Measurements from ENCODE around the gene S100A5.

S100A5 gene

DNA sequence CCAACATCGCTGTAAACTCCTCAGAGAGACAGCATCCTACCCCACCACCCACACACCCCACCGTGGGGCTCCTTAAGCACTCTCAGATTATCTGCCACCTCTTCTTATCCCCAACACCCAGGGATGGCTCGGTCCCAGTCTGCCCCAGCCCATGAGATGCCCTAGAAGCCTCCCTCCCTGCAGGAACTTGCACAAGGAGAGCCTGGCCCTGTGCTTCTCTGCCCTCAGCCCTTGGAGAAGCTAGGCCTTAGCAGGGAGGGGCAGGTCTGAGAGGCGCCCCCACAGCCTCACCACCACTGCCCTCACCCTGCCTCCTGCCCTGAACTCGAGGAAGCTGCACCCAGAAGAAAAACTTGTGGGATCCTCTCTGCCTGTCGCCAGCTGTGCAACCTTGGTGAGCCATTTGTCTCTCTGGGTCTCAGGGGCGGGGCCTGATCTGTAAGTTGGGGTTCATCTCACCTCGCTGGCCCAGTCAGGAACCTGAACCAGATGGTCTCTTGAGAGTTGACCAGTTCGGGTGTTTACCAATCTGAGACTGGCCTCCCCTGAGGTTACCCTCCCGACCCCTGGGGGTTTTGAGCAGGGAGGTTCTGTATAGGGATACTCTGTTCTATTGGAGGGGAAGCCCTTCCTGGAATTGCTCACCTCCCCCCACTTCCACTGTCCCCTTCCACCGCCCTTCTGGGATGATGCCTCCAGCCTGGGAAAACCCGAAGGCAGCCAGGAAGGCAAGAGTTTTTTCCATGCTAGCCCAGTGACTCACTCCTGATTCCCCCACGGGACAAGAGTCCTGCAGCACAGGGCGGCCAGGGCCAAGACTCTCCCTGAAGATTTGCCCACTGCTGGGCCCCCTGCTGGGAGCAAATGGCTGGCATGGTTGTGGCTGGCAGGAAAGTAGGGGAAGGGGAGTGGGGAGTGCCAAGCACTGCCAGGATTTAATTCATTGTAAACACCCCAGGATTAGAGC is 8.3 kb upstream of the S100A5 start, which contains the start of gene S100A3:
Gene S100A3, minus strand, starts transcription at position 537 of the 967 bp plus-strand sequence. CDS start 773 bp downstream, outside the sequence.
- in situ Hi-C loops (cut with MboI; ENCODE audit: low sequenced_read_pairs) = loop anchor here (25.0 kb wide), 1 partner anchor 438 kb away; the partner anchor contains the start of genes JTB, RAB13 and RPS27

- in situ Hi-C loops (cut with MboI; ENCODE audit: low sequenced_read_pairs) = loop anchor here (25.0 kb wide), 1 partner anchor 439 kb away; the partner anchor contains the start of genes JTB, RAB13 and RPS27
Observed at GRCh38 chr1:153547560-153548551, 7.1 kb upstream of the S100A5 start.

DNA sequence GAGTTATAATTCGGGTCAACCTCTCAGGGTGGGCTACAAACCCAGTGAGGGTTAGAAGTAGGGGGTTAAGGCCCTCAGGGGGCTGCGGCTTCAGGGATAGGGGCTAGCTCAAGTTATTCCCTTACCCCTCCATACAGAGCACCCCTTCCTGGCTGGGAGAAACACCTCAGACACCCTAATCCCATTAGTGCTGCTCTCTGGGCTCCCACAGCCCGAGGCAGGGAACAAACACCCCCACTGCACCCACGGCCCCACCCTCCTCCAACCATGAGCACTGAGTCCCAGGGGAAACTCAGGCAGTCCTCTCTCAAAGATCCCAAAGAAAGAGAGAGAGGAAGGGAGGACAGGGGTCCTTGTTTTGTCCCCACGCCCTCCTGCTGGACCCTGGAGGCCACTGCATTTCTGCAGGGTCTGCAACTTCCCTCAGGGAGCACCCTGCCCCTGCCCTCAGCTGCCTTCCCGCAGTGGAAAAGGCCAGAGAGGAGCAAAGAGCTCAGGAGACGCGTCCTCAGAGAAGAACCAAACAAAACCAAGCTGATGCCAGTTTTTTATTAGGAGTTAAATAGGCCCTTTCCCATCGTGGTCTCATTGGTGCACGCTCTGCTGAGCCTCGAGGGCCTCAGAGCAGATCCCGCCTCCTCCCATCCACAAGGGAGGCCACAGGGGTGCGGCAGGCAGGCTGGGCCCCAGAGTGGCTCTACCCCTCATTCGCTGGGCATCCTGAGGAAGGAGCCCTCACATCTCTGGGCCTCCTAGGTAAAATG is 6.2 kb upstream of the S100A5 start:
- in situ Hi-C loops (cut with MboI; ENCODE audit: low sequenced_read_pairs) = loop anchor here (25.0 kb wide), 1 partner anchor 440 kb away; the partner anchor contains the start of genes JTB, RAB13 and RPS27

- in situ Hi-C loops (cut with MboI; ENCODE audit: low sequenced_read_pairs) = loop anchor here (25.0 kb wide), 1 partner anchor 441 kb away; the partner anchor contains the start of genes JTB, RAB13 and RPS27
Observed at GRCh38 chr1:153546371-153546770, 5.6 kb upstream of the S100A5 start.

- in situ Hi-C loops (cut with MboI; ENCODE audit: low sequenced_read_pairs) = loop anchor here (25.0 kb wide), 1 partner anchor 442 kb away; the partner anchor contains the start of genes JTB, RAB13 and RPS27
Observed at GRCh38 chr1:153545067-153546055, 4.6 kb upstream of the S100A5 start, which contains the start of gene S100A4. Gene S100A4 (minus strand): TSS chr1:153545806. CDS start chr1:153544794, 1,012 bp downstream.

DNA sequence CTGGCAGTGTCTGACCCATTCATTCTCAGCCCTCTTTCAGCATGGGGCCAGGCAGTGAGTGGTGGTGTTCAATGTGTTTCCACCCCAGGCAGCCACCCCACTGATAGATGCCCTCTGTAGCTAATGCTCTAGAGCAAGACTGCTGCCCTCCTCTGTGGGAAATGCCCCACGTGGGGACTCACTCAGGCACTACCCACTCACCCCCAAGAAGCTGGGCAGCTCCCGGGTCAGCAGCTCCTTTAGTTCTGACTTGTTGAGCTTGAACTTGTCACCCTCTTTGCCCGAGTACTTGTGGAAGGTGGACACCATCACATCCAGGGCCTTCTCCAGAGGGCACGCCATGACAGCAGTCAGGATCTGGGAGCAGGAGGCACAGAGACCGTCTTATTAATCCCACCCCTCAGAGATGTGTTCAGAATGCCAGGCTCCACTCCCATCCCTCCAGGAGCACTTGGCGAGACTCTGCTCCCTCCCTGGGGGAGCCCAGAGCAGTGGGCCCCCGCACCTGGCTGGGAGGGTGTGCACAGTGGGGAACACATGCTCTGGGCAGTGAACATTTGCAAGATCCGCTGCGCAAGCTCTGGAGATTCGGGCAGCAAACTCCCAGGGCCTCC is 3.8 kb upstream of the S100A5 start:
- in situ Hi-C loops (cut with MboI; ENCODE audit: low sequenced_read_pairs) = loop anchor here (25.0 kb wide), 1 partner anchor 443 kb away; the partner anchor contains the start of genes JTB, RAB13 and RPS27

DNA sequence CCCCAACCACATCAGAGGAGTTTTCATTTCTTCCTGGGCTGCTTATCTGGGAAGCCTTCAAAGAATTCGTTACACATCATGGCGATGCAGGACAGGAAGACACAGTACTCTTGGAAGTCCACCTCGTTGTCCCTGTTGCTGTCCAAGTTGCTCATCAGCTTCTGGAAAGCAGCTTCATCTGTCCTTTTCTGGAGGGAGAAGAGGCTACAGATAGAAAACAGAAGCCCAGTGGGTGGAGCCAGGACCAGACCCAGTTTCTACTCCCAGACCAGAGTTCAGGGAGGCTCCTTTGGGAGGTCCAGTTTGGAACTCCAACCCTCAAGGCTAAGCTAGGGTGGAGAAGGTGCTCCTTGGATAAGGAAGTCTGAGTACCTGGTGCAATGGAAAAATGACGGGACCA is 3.0 kb upstream of the S100A5 start:
- in situ Hi-C loops (cut with MboI; ENCODE audit: low sequenced_read_pairs) = loop anchor here (25.0 kb wide), 1 partner anchor 444 kb away; the partner anchor contains the start of genes JTB, RAB13 and RPS27

- in situ Hi-C loops (cut with MboI; ENCODE audit: low sequenced_read_pairs) = loop anchor here (25.0 kb wide), 1 partner anchor 444 kb away; the partner anchor contains the start of genes JTB, RAB13 and RPS27
Observed at GRCh38 chr1:153542956-153543711, 2.4 kb upstream of the S100A5 start.

DNA sequence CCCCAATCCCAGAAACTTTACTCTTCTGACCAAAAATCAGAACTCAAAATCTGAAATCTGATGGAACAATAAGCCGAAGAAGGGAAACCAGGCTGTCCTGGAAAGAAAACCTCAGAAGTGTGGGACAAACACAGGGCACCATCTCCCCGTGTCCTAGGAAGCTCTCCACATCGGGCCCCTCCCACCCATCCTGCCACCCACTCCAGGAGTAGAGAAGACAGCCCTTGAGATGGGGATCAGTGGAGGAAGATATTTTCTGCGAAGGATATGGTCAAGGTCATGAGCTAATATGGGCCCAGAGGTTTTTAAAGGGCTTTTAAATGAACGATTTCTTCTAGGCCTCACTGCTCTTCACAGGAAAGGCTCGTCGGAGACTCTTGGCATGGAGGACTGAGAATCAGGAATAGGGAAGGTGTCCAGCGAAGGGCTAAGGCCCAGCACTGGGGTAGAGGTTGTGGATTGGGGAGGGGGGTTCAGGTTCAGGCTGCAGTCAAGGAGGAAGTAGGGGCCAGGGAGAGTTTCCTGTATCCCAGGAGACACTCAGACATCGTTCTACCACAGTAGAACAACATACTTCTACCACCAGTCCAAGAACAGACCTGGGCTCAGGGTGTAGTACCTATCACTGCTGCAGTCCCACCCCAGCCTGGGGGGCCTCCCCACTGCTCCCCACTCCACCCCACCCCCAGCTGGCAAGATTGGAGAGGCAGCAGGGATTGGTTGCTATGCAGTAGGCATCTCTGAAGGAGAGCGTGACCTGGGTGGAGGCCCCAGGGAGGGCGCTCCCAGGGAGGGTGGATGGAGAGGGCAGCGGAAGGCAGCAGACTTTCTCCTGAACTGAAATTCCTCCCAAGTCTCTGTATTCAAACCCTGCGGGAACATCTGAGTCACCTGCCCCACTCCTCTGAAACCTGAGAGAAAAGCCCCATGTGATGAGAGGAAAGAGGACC is 1.2 kb upstream of the S100A5 start:
- in situ Hi-C loops (cut with MboI; ENCODE audit: low sequenced_read_pairs) = loop anchor here (25.0 kb wide), 1 partner anchor 445 kb away; the partner anchor contains the start of genes JTB, RAB13 and RPS27

DNA sequence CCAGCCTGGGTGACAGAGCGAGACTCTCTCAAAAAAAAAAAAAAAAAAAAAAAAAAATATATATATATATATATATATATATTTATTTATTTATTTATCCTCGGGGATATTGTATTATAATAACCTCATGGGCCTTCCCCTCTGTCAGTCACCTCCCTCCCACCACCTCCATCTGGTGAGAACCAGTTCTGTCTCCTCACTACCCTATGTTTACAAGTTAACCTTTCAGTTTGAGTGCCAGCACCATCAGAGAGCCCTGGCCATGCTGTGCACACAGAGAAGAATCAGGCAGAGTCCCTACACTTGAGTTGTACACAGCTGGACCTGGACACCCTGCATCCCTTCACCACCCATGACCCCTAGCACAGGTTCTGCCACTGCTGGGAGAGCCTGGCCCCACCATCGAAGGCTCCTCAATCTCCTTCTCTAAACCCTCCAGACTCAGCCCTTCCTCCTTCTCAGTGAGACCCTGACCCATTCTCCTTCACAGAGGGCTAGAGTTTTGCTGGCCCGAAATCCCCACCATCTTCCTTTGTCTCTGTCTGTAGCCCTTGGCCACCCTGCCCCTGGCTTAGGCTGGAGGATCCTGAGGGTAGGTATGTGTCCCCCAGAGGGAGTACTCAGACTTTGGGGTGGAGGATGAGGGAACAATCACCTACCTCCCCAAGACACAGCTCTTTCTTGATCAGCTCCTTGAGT is 1.2 kb downstream of the S100A5 start:
- in situ Hi-C loops (cut with MboI; ENCODE audit: low sequenced_read_pairs) = loop anchor here (25.0 kb wide), 1 partner anchor 448 kb away; the partner anchor contains the start of genes JTB, RAB13 and RPS27

DNA sequence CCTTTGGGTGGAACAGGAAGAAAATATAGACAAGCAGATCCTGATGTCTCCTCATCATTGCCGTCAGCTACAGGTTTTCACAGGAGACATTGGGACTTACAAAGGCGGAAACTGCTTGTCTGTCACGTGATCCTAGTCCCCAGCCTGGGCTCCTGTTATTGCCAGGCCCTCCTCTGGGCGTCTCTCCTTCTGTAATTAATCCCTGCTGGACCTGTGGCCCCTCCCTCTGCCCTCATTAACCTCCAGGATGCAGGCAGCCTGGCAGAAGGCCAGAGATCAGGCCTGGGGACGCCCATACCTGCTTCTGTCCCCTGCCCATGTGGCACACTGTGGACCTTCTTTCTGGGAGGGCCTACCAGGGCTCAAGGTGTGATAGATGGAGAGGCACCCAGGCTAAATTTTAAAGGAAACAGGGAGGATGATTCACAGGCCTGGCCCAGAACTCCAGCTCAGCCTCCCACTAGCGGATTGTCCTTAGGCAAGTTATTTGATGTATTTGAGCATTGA is 2.4 kb downstream of the S100A5 start:
- in situ Hi-C loops (cut with MboI; ENCODE audit: low sequenced_read_pairs) = loop anchor here (25.0 kb wide), 1 partner anchor 449 kb away; the partner anchor contains the start of genes JTB, RAB13 and RPS27

DNA sequence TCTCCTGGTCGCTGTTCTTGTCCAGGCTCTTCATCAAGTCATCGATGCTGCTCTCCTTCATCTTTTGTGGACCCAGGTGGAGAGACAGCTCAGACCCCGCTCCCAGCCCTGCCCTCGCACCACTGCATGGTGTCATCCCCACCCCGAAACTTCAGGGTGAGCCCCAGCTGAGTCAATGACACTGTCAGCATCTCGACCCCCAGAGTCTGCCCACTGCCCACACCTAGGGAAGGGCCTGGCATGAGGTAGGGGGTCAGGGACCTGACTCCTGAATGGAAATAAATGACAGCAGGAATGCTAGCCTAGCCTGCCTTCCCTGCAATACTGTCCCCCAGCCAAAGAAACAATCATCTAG is 3.4 kb downstream of the S100A5 start:
- in situ Hi-C loops (cut with MboI; ENCODE audit: low sequenced_read_pairs) = loop anchor here (25.0 kb wide), 1 partner anchor 450 kb away; the partner anchor contains the start of genes JTB, RAB13 and RPS27

DNA sequence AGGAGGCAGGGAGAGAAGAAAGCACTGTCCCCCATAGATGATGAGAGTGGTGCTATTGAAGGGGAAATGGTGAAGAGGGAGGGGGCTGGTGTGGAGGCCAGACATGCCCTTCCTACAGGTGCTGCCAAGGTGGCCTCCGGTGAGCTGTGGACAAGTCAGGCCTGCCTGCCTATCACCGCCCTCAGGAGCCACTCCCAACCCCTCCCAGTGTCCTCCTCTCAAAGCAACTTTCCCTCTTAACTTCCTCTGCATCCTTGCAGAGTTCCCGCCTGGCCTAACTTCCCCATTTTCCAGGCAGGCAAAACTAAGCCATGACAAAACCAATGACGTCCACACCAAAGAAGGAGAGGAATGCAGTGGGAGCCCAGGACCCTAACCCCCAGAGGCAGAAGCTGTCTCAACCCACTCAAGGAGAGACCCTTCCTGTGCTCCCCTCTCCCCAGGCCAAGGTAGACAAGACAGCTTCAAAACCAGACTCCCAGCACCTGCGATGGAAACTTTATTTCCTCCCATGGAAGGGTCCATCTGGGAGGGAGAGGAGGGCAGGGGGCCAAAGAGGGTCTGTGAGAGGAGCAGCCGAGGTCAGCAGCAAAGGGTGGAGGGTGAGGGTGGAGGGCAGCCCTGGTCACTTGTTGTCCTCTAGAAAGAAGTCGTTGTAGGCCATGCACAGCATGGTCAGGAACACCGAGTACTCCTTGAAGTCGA is 3.9 kb downstream of the S100A5 start:
- in situ Hi-C loops (cut with MboI; ENCODE audit: low sequenced_read_pairs) = loop anchor here (25.0 kb wide), 1 partner anchor 450 kb away; the partner anchor contains the start of genes JTB, RAB13 and RPS27

All from HL-60/S4 treated with phorbol 12-myristate 13-acetate at 8.2 ng/mL for 4 days and 3 days (cell line).